DOHH2 (cell line): Measurements from ENCODE around the gene WRNIP1.

Experiments used
- CTCF ChIP-seq: fragments of 200-600 bp; sonication (generic); IDR thresholded peaks from one replicate; pipeline ENCODE4 v1.5.1; 2014; ENCODE audit warnings: antibody characterized with exemption, mild to moderate bottlenecking, low read depth, low read length; ENCODE audit not compliant: poor library complexity, severe bottlenecking
- EZH2phosphoT487 ChIP-seq: fragments of 200-600 bp; sonication (generic); IDR thresholded peaks from 2 replicates; pipeline ENCODE4 v1.6.1; 2017; ENCODE audit warnings: borderline replicate concordance, mild to moderate bottlenecking, antibody characterized with exemption, low read length, moderate library complexity, mixed read lengths

GRCh38 chr6:2741756-2742155 lies 23.4 kb upstream of the WRNIP1 start:
- TF ChIP-seq CTCF, result no peak
- no peak for TF ChIP-seq EZH2phosphoT487
